ENCODE data around the gene HIC1. TPM values are rescaled to one million over a fixed set of nuclear protein-coding genes. Genes with fewer than 3 reads are reported as not detected.

Gene HIC1
- total RNA-seq, 1 experiment from 2014 or later, result 0.59 TPM

- intact Hi-C loops (cut with micrococcal nuclease; ENCODE audit: unreplicated experiment), result no loop called here
Measured at GRCh38 chr17:2040942-2041560, 13.9 kb upstream of the HIC1 start.

DNA sequence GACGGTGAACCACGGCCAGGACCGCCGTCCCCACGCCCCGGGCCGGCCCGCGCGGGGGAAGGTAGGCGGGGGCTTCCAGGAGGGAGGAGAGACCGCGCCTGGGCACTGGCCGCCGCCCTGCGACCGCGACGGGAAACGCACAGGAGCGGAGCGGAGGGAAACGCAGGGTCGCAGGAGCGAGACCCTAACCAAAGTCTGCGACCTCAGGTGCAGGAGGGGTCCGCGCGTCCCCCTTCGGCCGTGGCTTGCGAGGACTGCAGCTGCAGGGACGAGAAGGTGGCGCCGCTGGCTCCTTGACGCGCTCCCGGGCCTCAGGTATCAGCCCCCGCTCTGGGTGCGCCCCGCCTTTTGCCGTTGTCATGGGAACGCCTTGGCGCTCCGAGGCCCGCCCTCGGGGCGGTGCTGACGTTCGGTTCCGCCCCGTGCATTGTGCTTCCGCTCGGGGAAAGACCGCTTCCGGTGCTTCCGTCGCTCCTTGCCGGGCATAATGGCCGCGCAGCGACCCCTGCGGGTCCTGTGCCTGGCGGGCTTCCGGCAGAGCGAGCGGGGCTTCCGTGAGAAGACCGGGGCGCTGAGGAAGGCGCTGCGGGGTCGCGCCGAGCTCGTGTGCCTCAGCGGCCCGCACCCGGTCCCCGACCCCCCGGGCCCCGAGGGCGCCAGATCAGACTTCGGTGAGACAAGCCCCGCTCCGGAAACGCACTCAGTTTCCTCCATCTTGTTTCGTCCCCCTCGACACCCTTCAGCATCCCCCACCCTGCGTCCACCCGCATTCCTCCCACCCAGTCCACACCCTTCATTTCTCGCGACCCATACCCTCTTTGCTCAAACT lies 13.1 kb upstream of the HIC1 start, which contains the start of gene OVCA2:
Gene OVCA2, plus strand, starts transcription at position 462 of the 829 bp plus-strand sequence. Its CDS starts 26 bp downstream, at position 488.
- peak; percentile 97 to 99 for DNase-seq
- Mint-ChIP-seq H3K27ac (ENCODE audit: unreplicated experiment) (peak within 1 kb of the TSS; percentile 92), H3K9me3 (ENCODE audit: unreplicated experiment) (no peaks in the 10 kb centered on the region), H3K27me3 (ENCODE audit: insufficient read depth, unreplicated experiment) (no peaks in the 10 kb centered on the region), H3K4me1 (ENCODE audit: low read depth, unreplicated experiment) (peaks cover 9% of the 10 kb centered on the region), H3K36me3 (ENCODE audit: insufficient read depth, unreplicated experiment) (peaks cover 41% of the 10 kb centered on the region), H3K4me3 (ENCODE audit: unreplicated experiment) (peak within 1 kb of the TSS; percentile 95)
- H3K36me3 ChIP-seq (ENCODE audit: control insufficient read depth, insufficient read depth, low read length), result peaks cover 3% of the 10 kb centered on the region; the same call in 1 of the 2 replicates
- ChIA-PET CTCF (interaction anchor here (1.4 to 1.5 kb wide), 2 partner anchors 133 kb away, joined by 5 to 8 read pairs; no protein-coding TSS in a partner anchor), POLR2A (no interaction called here)
- H3K4me1 ChIP-seq, result peaks cover 18% of the 10 kb centered on the region
- no peaks in the 10 kb centered on the region for H3K9me3 ChIP-seq
- H3K4me3 ChIP-seq (ENCODE audit: low read depth, low read length), result peak within 1 kb of the TSS; percentile 82
- no TSS peak for BruUV-seq (replicated peaks)
- intact Hi-C loops (cut with micrococcal nuclease; ENCODE audit: unreplicated experiment), result no loop called here
- TF ChIP-seq CTCF (IDR thresholded peaks at IDR 0.05; ENCODE audit: insufficient read depth in 1 of 2, low read depth in 1 of 2, low read length in 1 of 2, severe bottlenecking in 1 of 2, unreplicated experiment in 1 of 2), result peak; percentile 63 to 75
- no peaks in the 10 kb centered on the region for H3K27me3 ChIP-seq (replicated peaks; ENCODE audit: control insufficient read depth, insufficient read depth, low read length)

More at GRCh38 chr17:2040942-2041560, 13.9 kb upstream of the HIC1 start:
- peaks cover 3% of the 10 kb centered on the region; the same call in 1 of the 2 replicates for H3K36me3 ChIP-seq (ENCODE audit: control insufficient read depth, insufficient read depth, low read length)
- Mint-ChIP-seq H3K4me1 (ENCODE audit: low read depth, unreplicated experiment) (peaks cover 9% of the 10 kb centered on the region), H3K27me3 (ENCODE audit: insufficient read depth, unreplicated experiment) (no peaks in the 10 kb centered on the region), H3K9me3 (ENCODE audit: unreplicated experiment) (no peaks in the 10 kb centered on the region), H3K4me3 (ENCODE audit: unreplicated experiment) (peak overlapping the region; percentile 95), H3K27ac (ENCODE audit: unreplicated experiment) (peak overlapping the region; percentile 92), H3K36me3 (ENCODE audit: insufficient read depth, unreplicated experiment) (peaks cover 41% of the 10 kb centered on the region)
- POLR2A ChIA-PET, result no interaction called here
- H3K27me3 ChIP-seq (replicated peaks; ENCODE audit: control insufficient read depth, insufficient read depth, low read length), result no peaks in the 10 kb centered on the region
- H3K4me3 ChIP-seq (ENCODE audit: low read depth, low read length), result peak overlapping the region; percentile 82
- H3K4me1 ChIP-seq, result peaks cover 18% of the 10 kb centered on the region
- BruUV-seq (replicated peaks), result no TSS peak
- TF ChIP-seq CTCF (IDR thresholded peaks at IDR 0.05; ENCODE audit: insufficient read depth in 1 of 2, low read depth in 1 of 2, low read length in 1 of 2, severe bottlenecking in 1 of 2, unreplicated experiment in 1 of 2), result no peak
- CTCF ChIA-PET, result interaction anchor here (1.5 kb wide), 1 partner anchor 132 kb away, joined by 8 read pairs; no protein-coding TSS in a partner anchor
- no peaks in the 10 kb centered on the region for H3K9me3 ChIP-seq
- DNase-seq, result no peak

- Mint-ChIP-seq H3K4me1 (ENCODE audit: low read depth, unreplicated experiment) (peaks cover 9% of the 10 kb centered on the region), H3K36me3 (ENCODE audit: insufficient read depth, unreplicated experiment) (peaks cover 41% of the 10 kb centered on the region), H3K4me3 (ENCODE audit: unreplicated experiment) (peak overlapping the region; percentile 95), H3K27me3 (ENCODE audit: insufficient read depth, unreplicated experiment) (no peaks in the 10 kb centered on the region), H3K9me3 (ENCODE audit: unreplicated experiment) (no peaks in the 10 kb centered on the region), H3K27ac (ENCODE audit: unreplicated experiment) (peak overlapping the region; percentile 92)
- BruUV-seq (replicated peaks), result no TSS peak
- DNase-seq, result peak in 1 of 2 experiments; percentile 59
- TF ChIP-seq CTCF (IDR thresholded peaks at IDR 0.05; ENCODE audit: insufficient read depth in 1 of 2, low read depth in 1 of 2, low read length in 1 of 2, severe bottlenecking in 1 of 2, unreplicated experiment in 1 of 2), result peak in 1 of 2 experiments; percentile 55
- H3K4me3 ChIP-seq (ENCODE audit: low read depth, low read length), result peak overlapping the region; percentile 82
- H3K36me3 ChIP-seq (ENCODE audit: control insufficient read depth, insufficient read depth, low read length), result peaks cover 3% of the 10 kb centered on the region; the same call in 1 of the 2 replicates
- ChIA-PET CTCF (interaction anchor here (1.4 kb wide), 1 partner anchor 134 kb away, joined by 5 read pairs; no protein-coding TSS in a partner anchor), POLR2A (no interaction called here)
- no peaks in the 10 kb centered on the region for H3K9me3 ChIP-seq
- peaks cover 18% of the 10 kb centered on the region for H3K4me1 ChIP-seq
- intact Hi-C loops (cut with micrococcal nuclease; ENCODE audit: unreplicated experiment), result no loop called here
- no peaks in the 10 kb centered on the region for H3K27me3 ChIP-seq (replicated peaks; ENCODE audit: control insufficient read depth, insufficient read depth, low read length)
Measured at GRCh38 chr17:2042390-2042847, 12.5 kb upstream of the HIC1 start.

All from Caco-2 (cell line).